GM12873 (cell line): ENCODE results near the gene RAE1.

Experiments used
- CTCF ChIP-seq: IDR thresholded peaks from 2 replicates; pipeline ENCODE4 v1.5.1; 2012; ENCODE audit warnings: low read depth, mild to moderate bottlenecking, moderate library complexity, low read length, control low read depth; ENCODE audit not compliant: insufficient read depth; ENCODE audit errors: missing control alignments

Gene RAE1

DNA sequence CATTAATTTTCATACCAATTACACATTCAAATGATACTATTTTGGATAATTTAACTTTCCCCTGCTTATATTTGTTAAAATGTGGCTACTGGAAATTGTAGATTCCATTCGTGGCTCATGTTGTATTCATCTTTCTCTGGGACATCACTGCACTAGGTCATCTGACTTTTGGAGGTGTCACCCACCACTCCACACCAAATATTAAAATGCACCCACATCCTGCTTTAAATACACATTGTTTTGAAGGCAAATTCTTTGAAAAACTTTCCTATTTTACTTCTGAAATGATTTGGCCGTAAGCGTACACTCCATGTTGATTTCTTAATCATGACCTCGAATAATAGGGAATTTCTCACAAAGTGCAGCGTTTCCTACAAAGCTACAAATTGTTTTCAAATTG is 31.5 kb downstream of the RAE1 start:
- no peak for TF ChIP-seq CTCF

GRCh38 chr20:57383447-57384347 is 32.6 kb downstream of the RAE1 start:
- TF ChIP-seq CTCF, result no peak

DNA sequence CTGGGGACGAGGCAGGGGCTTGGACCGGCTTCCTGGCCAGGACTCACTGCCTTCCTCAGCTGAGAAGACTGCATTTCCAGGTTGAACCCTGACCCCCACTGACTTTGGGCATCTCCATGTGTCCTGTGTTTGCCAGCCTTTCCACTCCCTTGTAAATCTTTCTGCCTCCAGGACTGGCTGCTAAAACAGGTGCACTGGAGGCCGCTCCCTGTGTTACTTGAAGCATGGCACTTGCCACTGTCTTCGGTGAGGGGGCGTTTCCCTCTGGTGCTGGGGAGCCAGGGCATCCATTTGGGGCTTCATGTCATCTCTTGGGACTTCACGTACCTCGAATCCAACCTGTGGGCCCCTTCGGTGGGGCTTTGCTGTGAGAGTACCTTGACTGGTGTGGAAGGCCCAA is 33.4 kb downstream of the RAE1 start:
- no peak for TF ChIP-seq CTCF

DNA sequence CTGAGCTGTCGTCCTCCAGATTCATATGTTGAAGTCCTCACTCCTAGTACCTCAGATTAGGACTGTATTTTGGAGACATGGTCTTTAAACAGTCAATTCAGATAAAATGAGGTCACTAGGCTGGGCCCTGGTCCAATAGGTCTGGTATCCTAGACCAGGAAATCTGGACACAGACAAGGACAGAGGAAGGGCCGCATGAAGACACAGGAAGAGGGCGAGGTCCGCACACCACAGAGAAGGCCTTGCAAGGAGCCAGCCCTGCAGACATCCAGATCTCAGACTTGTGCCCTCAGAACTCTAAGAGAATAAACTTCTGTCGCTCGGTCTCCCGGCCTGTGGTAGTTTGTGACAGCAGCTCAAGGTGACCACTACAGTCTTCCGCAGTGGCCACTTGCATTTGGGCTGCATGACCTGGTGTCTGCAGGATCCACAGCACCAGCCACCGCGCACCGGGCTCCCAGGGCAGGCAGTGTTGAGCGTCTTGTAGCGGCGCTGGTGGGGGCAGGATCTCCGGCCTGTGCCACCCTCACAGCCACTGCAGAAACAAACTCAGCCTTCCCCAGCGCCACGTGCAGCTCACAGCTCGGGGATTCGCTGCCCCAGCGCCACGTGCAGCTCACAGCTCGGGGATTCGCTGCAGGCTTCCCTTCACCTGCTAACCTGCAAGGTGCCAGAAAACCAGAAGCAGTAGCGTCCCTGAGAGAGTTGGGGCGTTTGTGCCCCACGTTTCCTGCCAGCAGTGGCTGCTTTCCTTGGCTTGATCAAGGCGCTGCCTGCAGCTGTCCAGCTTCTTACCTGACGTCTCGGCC is 34.1 kb downstream of the RAE1 start:
- TF ChIP-seq CTCF, result no peak

GRCh38 chr20:57385940-57386339 is 34.9 kb downstream of the RAE1 start:
- TF ChIP-seq CTCF, result no peak

- no peak for TF ChIP-seq CTCF
Measured at GRCh38 chr20:57386762-57387161, 35.7 kb downstream of the RAE1 start.

GRCh38 chr20:57387463-57387862 is 36.4 kb downstream of the RAE1 start:
- TF ChIP-seq CTCF, result no peak
